ENCODE data around the gene SUN2.

DNA sequence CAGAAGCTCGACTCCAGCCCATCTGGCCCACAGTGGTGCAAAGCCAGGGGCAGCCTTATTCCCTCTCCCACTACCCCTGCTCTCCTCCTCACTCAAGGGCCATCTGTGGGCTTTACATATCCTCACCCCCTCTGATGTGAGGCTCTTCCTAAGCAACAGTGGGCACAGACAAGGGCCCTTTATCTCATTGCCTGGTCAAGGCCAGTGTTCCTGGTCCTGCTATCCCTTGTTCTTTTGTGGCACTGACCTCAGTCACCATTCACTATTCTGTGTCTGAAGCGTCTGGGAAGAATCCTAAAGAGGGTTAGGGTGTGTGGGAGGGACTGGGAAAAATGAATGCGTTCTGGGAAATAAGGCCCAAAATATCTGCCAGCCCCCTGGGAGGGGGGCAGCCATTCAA, 30.8 kb upstream of the SUN2 start:
- TF ChIP-seq, protein P1, sequence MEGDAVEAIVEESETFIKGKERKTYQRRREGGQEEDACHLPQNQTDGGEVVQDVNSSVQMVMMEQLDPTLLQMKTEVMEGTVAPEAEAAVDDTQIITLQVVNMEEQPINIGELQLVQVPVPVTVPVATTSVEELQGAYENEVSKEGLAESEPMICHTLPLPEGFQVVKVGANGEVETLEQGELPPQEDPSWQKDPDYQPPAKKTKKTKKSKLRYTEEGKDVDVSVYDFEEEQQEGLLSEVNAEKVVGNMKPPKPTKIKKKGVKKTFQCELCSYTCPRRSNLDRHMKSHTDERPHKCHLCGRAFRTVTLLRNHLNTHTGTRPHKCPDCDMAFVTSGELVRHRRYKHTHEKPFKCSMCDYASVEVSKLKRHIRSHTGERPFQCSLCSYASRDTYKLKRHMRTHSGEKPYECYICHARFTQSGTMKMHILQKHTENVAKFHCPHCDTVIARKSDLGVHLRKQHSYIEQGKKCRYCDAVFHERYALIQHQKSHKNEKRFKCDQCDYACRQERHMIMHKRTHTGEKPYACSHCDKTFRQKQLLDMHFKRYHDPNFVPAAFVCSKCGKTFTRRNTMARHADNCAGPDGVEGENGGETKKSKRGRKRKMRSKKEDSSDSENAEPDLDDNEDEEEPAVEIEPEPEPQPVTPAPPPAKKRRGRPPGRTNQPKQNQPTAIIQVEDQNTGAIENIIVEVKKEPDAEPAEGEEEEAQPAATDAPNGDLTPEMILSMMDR (IDR thresholded peaks at IDR 0.05): no peak
- no peak for TF ChIP-seq POLR2A (IDR thresholded peaks at IDR 0.05)
